Fibroblast of lung (primary cell): ENCODE measurements around the gene APOBEC3A.

ENCODE experiments used
- EZH2 ChIP-seq: IDR thresholded peaks from 2 replicates; pipeline ENCODE4 v1.5.1; 2012; ENCODE audit warnings: low read length, control low read depth, mild to moderate bottlenecking; ENCODE audit errors: missing control alignments
- TF ChIP-seq, protein P1 (sequence below), 2 donors: IDR thresholded peaks in 1 of 2; conservative IDR thresholded peaks in 1 of 2; 1 replicate in 1 of 2; 2 replicates in 1 of 2; pipeline ENCODE4 v1.5.1; 2011 to 2012; ENCODE audit warnings: low read length in 2 of 2, control low read depth in 1 of 2, inconsistent platforms in 1 of 2, low read depth in 1 of 2, mild to moderate bottlenecking in 1 of 2

DNA sequence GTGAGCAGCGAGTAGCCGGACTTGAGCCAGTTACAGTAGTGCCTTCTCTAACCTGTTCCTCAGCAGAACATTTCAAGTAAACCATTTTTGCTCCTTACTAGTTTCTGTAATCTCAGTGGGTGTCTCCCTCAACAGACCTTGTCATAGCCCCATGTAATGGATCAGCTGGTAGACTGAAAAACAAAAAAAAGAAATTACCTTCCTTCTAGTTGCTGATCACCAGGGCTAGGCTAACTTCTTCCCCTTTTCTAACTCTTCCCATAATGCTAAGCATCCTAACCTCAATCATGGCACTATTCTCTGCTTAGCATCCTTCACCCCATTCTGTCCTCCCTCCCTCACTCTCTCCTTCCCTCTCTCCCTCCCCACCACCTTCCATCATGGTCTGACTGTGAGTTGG is 49.6 kb upstream of the APOBEC3A start:
- TF ChIP-seq, protein P1, sequence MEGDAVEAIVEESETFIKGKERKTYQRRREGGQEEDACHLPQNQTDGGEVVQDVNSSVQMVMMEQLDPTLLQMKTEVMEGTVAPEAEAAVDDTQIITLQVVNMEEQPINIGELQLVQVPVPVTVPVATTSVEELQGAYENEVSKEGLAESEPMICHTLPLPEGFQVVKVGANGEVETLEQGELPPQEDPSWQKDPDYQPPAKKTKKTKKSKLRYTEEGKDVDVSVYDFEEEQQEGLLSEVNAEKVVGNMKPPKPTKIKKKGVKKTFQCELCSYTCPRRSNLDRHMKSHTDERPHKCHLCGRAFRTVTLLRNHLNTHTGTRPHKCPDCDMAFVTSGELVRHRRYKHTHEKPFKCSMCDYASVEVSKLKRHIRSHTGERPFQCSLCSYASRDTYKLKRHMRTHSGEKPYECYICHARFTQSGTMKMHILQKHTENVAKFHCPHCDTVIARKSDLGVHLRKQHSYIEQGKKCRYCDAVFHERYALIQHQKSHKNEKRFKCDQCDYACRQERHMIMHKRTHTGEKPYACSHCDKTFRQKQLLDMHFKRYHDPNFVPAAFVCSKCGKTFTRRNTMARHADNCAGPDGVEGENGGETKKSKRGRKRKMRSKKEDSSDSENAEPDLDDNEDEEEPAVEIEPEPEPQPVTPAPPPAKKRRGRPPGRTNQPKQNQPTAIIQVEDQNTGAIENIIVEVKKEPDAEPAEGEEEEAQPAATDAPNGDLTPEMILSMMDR (conservative IDR thresholded peaks at IDR 0.05 in 1 of 2, IDR thresholded peaks at IDR 0.05 in 1 of 2; ENCODE audit: low read depth in 1 of 2, low read length in 2 of 2), result no peak
- no peak for TF ChIP-seq EZH2
